Measurements from ENCODE around the gene HYLS1.
"Not testable (repeated sequence)": the region's sequence is repeated elsewhere in the genome, so short reads cannot be mapped to it uniquely, and the experiment has no call there.

HYLS1 gene

GRCh38 chr11:125887373-125888324 is at the start of gene HYLS1:
HYLS1 (plus strand) TSS chr11:125887668; CDS start chr11:125899369, 11,701 bp downstream.
- peak; percentile 97 for DNase-seq (ENCODE audit: low read depth)

- no peak for DNase-seq (ENCODE audit: low read depth)
These were observed 45.0 kb upstream of the HYLS1 start for GRCh38 chr11:125842321-125842948.

GRCh38 chr11:125846188-125846587 is 41.3 kb upstream of the HYLS1 start:
- DNase-seq (ENCODE audit: low read depth), result no peak

GRCh38 chr11:125857670-125858069 is 29.8 kb upstream of the HYLS1 start:
- not testable (repeated sequence) for DNase-seq (ENCODE audit: low read depth)

GRCh38 chr11:125862786-125863185 is 24.7 kb upstream of the HYLS1 start:
- not testable (repeated sequence) for DNase-seq (ENCODE audit: low read depth)

GRCh38 chr11:125865354-125865753 is 22.1 kb upstream of the HYLS1 start:
- not testable (repeated sequence) for DNase-seq (ENCODE audit: low read depth)

GRCh38 chr11:125869521-125869920 is 17.9 kb upstream of the HYLS1 start:
- no peak for DNase-seq (ENCODE audit: low read depth)

GRCh38 chr11:125871391-125872137 is 15.9 kb upstream of the HYLS1 start:
- peak; percentile 20 for DNase-seq (ENCODE audit: low read depth)

GRCh38 chr11:125872138-125872491 is 15.4 kb upstream of the HYLS1 start:
- DNase-seq (ENCODE audit: low read depth), result no peak

GRCh38 chr11:125873881-125874555 is 13.4 kb upstream of the HYLS1 start:
- DNase-seq (ENCODE audit: low read depth), result no peak

- DNase-seq (ENCODE audit: low read depth), result peak; percentile 16
These were observed 12.8 kb upstream of the HYLS1 start for GRCh38 chr11:125874556-125875124.

GRCh38 chr11:125881291-125881690 is 6.2 kb upstream of the HYLS1 start:
- no peak for DNase-seq (ENCODE audit: low read depth)

GRCh38 chr11:125883375-125883774 is 4.1 kb upstream of the HYLS1 start:
- DNase-seq (ENCODE audit: low read depth), result no peak

- no peak for DNase-seq (ENCODE audit: low read depth)
These were observed 483 bp upstream of the HYLS1 start for GRCh38 chr11:125886997-125887372.

GRCh38 chr11:125890447-125891100 is 3.1 kb downstream of the HYLS1 start:
- no peak for DNase-seq (ENCODE audit: low read depth)

GRCh38 chr11:125892071-125892470 is 4.6 kb downstream of the HYLS1 start:
- DNase-seq (ENCODE audit: low read depth), result no peak

- no peak for DNase-seq (ENCODE audit: low read depth)
These were observed 5.5 kb downstream of the HYLS1 start for GRCh38 chr11:125892994-125893393.

GRCh38 chr11:125901872-125902271 is 14.4 kb downstream of the HYLS1 start:
- DNase-seq (ENCODE audit: low read depth), result no peak

- DNase-seq (ENCODE audit: low read depth), result no peak
These were observed 14.9 kb downstream of the HYLS1 start for GRCh38 chr11:125902277-125902926.

- DNase-seq (ENCODE audit: low read depth), result peak; percentile 85
These were observed 15.7 kb downstream of the HYLS1 start, which contains the start of gene PUS3 for GRCh38 chr11:125902927-125903710. PUS3 (minus strand) TSS chr11:125903206; CDS start chr11:125896284, 6,922 bp downstream.

All from activated T-cell treated with anti-CD3 and anti-CD28 coated beads for 48 hours (primary cell).